GM12864 (cell line): ENCODE results near the gene GNL1.

Experiments used
- DNase-seq: peaks from one replicate; pipeline ENCODE4 v3.0.0-alpha.2; 2011; ENCODE audit warnings: low read depth
- H3K4me3 ChIP-seq: 2 replicates; pipeline ENCODE4 v1.5.1; 2011; ENCODE audit warnings: mild to moderate bottlenecking, low read depth, low read length, control low read depth
- CTCF ChIP-seq: IDR thresholded peaks from 2 replicates; pipeline ENCODE4 v1.5.1; 2011; ENCODE audit warnings: low read depth, mild to moderate bottlenecking, moderate library complexity, low read length, control low read depth, inconsistent platforms; ENCODE audit errors: missing control alignments

Gene GNL1

GRCh38 chr6:30557683-30557981 lies 1.3 kb upstream of the GNL1 start:
- H3K4me3 ChIP-seq, result peak overlapping the region; percentile 96
- DNase-seq, result no peak
- TF ChIP-seq CTCF, result no peak

- peak; percentile 94 for DNase-seq
- no peak for TF ChIP-seq CTCF
- H3K4me3 ChIP-seq, result peak within 1 kb of the TSS; percentile 96
These were observed 805 bp upstream of the GNL1 start, which contains the start of gene PRR3 for GRCh38 chr6:30556906-30557682. Gene PRR3, plus strand, starts transcription at chr6:30557295. Its CDS starts 50 bp downstream, at chr6:30557345.

GRCh38 chr6:30555816-30556065 lies 548 bp downstream of the GNL1 start:
- no peak for TF ChIP-seq CTCF
- no peak for DNase-seq

GRCh38 chr6:30554962-30555815 lies 1.1 kb downstream of the GNL1 start:
- H3K4me3 ChIP-seq, result peak overlapping the region; percentile 96
- no peak for TF ChIP-seq CTCF
- no peak for DNase-seq

More at GRCh38 chr6:30555816-30556065, 548 bp downstream of the GNL1 start:
- peak overlapping the region; percentile 96 for H3K4me3 ChIP-seq

- TF ChIP-seq CTCF, result no peak
- no peak overlapping the region for H3K4me3 ChIP-seq
These were observed 1.9 kb downstream of the GNL1 start for GRCh38 chr6:30554404-30554803.

GRCh38 chr6:30548375-30548774 lies 7.9 kb downstream of the GNL1 start:
- DNase-seq, result no peak
- no peak for TF ChIP-seq CTCF

More at GRCh38 chr6:30554404-30554803, 1.9 kb downstream of the GNL1 start:
- no peak for DNase-seq

More at GRCh38 chr6:30548375-30548774, 7.9 kb downstream of the GNL1 start:
- H3K4me3 ChIP-seq, result no peak overlapping the region
